SKM-1 treated with dmso at 0.1 percent for 144 hours (cell line): ENCODE results near the gene SI.
"Not testable (repeated sequence)": the region's sequence is repeated elsewhere in the genome, so short reads cannot be mapped to it uniquely, and the experiment has no call there.

Experiments
- DNase-seq: peaks from one replicate; lab custom pipeline; 2025; ENCODE audit not compliant: unreplicated experiment; lab: John Stamatoyannopoulos, UW

SI gene

DNA sequence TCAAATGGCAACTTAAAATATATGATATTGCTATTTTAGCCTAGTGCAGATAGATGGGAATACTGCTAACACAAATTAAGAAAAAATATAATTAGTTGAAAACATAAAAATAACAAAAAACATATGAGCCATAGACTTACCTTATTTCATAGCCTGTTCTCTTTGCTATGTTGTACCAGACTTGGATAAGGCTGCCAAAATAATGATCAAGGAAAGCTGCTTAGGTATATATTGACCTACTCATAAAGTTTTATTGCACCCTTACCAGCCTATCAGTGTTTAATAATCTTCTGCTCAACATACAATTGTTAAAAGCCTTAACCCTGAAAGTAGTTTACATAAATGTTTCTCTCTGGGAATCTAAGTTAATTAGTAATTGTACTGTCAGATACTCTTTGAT is at the start of gene SI:
Gene SI, minus strand, starts transcription at position 204 of the 400 bp plus-strand sequence. CDS start 2,484 bp downstream, outside the sequence.
- DNase-seq, result no peak

DNA sequence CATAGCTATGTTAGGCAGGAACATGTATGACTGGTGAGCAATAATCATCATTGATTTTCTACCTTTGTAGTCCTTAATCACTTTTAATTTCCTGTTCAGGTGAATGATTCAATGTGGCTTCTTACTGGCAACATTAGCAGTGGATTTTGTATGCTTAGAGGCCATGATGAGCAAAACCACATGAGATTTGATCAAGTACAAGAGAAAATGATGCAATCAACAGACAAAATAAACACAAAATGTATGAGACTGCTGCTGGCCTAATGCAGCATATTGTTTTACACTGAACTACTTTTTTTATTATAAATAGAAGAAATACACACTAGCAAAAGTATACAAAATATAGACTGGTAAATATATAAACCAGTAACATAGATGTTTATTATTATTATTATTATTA is 47.5 kb upstream of the SI start:
- no peak for DNase-seq

DNA sequence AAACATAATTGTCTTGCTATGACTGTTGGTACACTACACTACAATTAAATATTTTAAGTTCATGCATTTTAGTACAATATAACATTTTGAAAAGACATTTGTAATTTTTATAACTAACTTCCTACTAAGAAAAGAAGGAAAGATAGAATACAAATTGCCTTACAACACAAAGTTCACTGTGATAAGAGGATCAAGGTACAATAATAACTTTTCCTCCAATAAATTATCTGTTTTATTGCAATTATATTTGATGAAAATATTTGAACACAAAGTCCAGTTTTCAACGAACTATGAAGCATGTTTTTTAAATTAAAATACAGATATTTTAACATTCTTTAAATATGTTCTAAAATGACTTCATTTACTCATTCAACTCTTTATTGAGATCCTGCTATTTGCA is 33.1 kb upstream of the SI start:
- DNase-seq, result no peak

DNA sequence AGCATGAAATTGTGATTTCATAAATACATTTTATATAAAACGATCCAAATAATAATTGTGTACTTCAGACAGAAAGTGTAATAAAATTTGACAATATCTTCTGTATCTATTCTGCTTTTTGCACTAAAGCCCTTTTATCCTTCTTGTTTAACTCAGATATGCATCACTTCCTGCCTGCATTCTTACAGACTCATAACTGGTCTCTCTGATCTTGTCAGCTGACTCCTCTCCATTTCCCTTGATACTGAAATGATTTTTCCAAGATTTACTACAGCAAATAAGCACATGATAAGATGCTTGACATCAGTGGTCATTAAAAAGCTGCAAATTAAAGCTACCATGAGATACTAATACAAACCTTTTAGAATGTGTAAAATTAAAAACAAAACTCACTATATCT is 25.3 kb upstream of the SI start:
- no peak for DNase-seq

DNA sequence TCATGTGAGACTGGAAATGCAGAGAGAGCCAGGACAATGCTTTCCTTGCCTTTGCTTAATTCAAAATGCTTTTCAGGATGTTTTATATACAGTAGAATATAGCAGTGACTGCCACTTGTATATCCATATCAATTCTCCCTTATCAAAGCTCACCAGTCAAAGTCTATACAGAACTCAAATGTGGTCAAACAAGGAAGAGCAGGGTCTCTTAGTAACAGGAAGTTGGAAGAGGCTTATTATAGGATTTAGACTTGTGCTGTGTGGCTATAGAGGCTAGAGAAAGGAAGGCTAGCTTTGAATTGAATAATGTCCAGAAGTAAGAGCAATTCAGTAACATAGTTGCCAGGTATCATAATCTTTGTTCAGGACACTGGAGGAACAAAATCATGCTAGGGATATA is 4.4 kb upstream of the SI start:
- no peak for DNase-seq

DNA sequence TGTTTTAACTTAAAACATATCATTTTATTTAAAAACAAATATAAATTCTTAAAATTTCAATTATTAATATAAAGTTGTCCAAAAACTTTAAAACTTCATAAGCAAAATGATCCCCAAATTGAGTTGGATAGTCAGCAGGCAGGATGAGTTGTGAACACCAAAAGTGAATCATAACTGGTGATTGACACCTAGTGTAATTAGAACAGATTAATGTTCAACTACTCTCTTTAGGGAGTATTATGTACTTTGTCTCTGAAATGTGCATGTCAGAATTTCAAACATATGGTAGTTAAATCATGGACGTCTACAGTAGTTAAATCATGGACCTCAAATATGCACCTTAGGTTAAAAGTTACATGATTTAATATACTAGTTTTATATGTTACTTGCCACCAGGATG is 2.9 kb upstream of the SI start:
- no peak for DNase-seq

DNA sequence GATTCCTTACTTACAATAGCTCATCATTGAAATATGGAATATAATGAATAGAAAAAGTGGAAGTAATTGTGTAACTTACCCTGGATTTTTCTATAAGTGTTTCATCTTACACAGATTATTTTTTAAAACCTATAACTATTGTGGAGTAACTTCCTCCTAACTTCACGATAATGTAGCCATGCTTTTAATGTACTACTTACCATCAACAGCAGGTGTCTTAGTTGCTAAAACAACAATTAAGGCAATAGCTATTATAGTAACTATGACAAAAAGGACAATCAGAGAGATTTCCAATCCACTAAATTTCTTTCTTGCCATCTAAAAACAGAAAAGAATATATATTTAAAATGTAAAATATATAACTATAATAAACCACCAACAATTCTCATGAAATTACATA is 2.6 kb downstream of the SI start:
- DNase-seq, result no peak

DNA sequence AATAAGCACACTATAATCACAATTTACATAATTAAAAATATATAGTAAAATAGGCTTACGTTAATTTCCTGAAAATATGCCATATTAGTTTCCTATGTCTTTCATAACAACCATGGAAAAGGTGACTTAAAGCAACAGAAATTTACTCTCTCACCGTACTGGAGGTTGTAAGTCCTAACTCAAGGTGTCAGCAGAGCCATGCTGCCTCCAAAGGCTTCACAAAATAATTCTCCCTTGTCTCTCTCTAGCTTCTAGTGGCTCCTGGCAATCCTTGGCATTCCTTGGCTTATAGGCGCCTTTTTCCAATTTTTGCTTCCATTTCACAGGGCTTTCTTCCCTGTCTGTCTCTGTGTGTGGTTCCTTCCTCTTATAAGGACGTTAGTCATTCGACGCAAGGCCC is 7.6 kb downstream of the SI start:
- DNase-seq, result no peak

DNA sequence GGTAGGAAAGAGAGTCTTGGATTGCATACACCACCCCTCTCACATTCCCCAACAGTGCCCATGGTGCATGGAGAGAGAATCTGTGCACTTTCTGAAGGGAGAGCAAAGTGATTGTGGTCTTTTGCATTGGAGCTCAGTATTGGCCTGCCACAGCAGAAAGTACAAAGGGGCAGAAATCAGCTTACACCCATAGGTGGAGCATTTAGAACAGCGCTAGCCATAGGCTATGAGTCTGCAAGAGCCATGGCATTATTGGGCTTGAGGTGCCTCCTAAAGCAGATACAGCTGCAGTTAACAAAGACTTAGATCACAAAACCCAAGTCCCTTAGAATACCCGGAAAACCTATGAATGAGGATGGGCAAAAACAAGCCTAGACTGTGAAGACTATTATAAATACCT is 21.8 kb downstream of the SI start:
- no peak for DNase-seq

DNA sequence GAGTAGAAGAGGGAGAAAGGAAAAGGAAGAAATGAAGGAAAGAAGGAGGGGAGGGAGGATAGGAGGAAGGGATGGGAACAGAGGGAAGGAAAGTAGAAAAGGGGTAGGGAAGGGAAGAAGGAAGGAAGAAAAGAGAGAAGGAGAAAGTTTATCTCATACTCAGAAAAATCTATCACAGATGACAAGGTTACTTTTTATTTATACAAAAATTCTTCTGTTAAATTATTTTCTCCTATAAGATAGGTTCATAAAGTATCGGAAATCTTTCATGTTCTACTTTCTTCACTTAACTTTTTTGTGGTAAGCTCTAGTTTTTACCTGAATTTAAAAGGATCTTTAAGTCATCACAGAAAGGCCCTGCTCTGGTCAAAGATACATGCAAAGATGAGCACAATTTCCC is 38.1 kb downstream of the SI start:
- DNase-seq, result no peak

DNA sequence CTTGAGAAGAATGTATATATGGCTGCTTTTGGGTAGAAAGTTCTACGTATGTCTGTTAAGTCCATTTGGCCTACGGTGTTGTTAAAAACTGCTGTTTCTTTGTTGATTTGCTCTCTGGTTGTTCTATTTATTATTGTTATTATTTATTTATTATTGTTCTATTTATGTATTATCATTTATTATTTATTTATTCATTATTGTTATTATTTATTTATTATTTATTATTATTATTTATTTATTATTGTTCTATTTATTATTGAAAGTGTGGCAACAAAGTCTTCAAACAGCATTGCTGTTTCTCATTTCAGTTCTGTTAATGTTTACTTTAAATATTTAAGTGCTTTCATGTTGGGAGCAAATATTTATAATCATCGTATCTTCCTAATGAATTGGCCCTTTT is 66.7 kb downstream of the SI start:
- no peak for DNase-seq

DNA sequence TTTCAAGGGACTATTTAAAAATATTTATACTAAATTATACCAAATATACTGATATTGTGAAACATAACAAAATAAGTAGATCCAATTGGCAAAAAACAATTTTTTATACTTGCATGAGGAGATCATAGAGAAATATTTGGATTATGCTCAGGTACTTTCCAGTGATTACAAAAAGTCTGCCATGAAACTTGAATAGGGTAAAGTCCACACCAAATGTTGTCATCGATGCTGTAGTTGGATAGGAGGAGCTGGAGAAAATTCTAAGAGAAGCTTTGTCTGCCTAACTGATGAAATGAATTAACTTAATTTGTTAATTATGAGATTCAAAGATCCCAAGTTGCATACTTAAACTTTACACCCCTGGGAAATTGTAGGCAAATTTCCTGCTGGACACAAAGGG is 93.3 kb downstream of the SI start:
- no peak for DNase-seq

DNA sequence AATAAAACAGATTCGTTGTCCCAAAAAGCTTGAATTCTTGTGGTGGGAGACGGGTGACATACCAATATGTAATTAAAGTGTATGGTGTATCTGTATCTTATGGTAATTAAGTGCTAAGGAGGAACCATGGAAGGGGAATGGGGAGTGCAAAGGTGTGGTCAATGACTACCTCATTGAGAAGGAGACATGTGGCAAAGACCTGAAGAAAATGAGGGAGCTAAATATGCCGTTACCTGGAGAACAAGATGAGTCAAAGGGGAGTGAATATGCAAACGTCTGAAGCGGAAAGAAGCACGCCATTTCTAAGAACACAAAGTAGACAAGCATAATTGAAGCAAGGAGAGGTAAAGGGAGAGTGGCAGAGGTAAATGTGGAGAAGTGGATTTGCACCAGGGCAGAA is 115.7 kb downstream of the SI start:
- no peak for DNase-seq

DNA sequence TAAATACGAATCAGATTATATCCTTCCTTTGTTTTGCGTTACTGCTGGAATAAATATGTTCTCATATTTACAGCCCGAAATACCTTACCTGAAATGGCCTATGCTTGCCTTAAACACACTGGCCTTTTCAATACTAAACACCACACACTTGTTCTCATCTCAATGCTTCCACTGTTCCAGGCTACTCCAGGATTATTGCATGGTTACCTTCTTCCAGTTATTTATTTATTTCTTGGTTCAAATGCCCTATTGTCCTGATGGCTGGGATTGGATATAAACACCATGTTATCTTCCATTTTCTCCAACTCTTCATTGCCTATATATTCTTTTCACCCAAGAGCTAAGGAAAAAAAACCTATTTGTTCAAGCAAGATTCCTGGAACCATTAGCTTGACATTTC is 125.3 kb downstream of the SI start:
- no peak for DNase-seq

DNA sequence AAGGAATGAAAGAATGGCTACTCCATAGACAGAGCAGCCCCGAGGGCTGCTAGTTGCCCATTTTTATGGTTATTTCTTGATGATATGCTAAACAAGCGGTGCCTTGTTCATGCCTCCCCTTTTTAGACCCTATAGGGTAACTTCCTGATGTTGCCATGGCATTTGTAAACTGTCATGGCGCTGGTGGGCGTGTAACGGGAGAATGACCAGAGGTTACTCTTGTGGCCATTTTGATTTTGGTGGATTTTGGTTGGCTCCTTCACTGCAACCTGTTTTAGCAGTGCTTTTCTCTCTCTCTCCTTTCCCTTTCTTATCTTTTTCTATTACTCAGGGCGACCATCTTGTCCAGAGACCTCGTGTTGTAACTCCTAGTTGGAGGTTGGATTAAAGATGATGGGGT is 126.9 kb downstream of the SI start:
- not testable (repeated sequence) for DNase-seq

DNA sequence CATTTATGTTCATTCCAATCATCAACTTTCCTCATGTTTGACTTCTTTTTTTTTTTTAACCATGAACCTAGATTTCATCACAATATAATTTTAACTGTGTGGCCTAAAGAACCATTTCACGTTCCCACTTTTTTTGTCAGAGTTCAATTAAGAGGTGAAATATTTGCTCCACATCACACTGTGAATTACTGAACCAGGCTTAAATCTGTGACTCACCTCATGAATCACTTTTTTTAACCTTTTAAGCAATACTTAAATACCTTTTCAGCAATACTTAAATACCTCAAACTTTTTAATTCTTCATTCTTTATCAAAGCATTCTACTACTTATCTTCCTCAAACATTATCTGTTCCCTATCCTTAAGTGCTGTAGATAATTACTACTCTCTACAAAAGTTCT is 137.6 kb downstream of the SI start:
- DNase-seq, result no peak

DNA sequence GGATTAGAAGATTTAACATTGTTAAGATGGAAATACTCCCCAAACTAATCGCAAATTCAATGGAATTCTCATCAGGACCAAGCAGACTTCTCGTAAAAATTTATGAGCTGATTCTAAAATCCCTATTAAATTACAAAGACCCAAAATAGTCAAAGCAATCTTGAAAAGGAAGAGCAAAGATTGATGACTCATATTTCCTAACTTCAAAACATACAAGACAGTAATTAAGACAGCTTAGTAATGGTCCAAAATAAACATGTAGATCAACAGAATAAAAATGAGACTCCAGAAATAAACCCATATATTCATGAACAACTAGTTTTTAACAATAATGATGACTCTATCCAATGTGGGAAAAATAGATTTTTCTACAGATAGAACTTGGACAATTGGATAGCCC is 148.7 kb downstream of the SI start:
- no peak for DNase-seq
